Effector memory CD4-positive, alpha-beta T cell (primary cell): ENCODE results near the gene HDGFL1.

Experiments used
- DNase-seq, 3 donors: peaks; one replicate each; pipeline ENCODE4 v3.0.0-alpha.2; 2020
- H3K27ac ChIP-seq: 2 replicates; pipeline ENCODE4 v1.7.0; 2013; ENCODE audit warnings: mild to moderate bottlenecking, low read length, moderate library complexity; ENCODE audit not compliant: insufficient read depth, poor library complexity, severe bottlenecking
- H3K27me3 ChIP-seq: replicated peaks from 2 replicates; pipeline ENCODE4 v1.7.0; 2013; ENCODE audit warnings: mild to moderate bottlenecking, low read length; ENCODE audit not compliant: insufficient read depth, control insufficient read depth, poor library complexity, severe bottlenecking
- H3K36me3 ChIP-seq: 2 replicates; pipeline ENCODE4 v1.7.0; 2013; ENCODE audit warnings: mild to moderate bottlenecking, low read length, moderate library complexity; ENCODE audit not compliant: control insufficient read depth, insufficient read depth
- H3K4me1 ChIP-seq: 2 replicates; pipeline ENCODE4 v1.7.0; 2013; ENCODE audit warnings: low read length, mild to moderate bottlenecking; ENCODE audit not compliant: control insufficient read depth, insufficient read depth, poor library complexity, severe bottlenecking
- H3K4me3 ChIP-seq: 2 replicates; pipeline ENCODE4 v1.7.0; 2013; ENCODE audit warnings: low read length, low read depth, mild to moderate bottlenecking; ENCODE audit not compliant: insufficient read depth, poor library complexity, severe bottlenecking
- H3K9me3 ChIP-seq: 2 replicates; pipeline ENCODE4 v1.7.0; 2013; ENCODE audit warnings: mild to moderate bottlenecking, low read length, moderate library complexity; ENCODE audit not compliant: control insufficient read depth
- total RNA-seq, 3 donors: gene quantifications; one replicate each; lab custom pipeline; 2026; lab: John Stamatoyannopoulos, UW

HDGFL1 gene
- 0 reads per million in 3 donors for total RNA-seq

- no peak within 1 kb of the TSS for H3K4me3 ChIP-seq
- DNase-seq = no peak
- no peaks in the 10 kb centered on the region for H3K9me3 ChIP-seq
- H3K4me1 ChIP-seq = no peaks in the 10 kb centered on the region
- H3K27ac ChIP-seq = no peak within 1 kb of the TSS
- no peaks in the 10 kb centered on the region for H3K36me3 ChIP-seq
- H3K27me3 ChIP-seq = no peaks in the 10 kb centered on the region
Measured at GRCh38 chr6:22569281-22570184, at the start of gene HDGFL1. Gene HDGFL1, plus strand, starts transcription at chr6:22569566. Its CDS starts 10 bp downstream, at chr6:22569576.

DNA sequence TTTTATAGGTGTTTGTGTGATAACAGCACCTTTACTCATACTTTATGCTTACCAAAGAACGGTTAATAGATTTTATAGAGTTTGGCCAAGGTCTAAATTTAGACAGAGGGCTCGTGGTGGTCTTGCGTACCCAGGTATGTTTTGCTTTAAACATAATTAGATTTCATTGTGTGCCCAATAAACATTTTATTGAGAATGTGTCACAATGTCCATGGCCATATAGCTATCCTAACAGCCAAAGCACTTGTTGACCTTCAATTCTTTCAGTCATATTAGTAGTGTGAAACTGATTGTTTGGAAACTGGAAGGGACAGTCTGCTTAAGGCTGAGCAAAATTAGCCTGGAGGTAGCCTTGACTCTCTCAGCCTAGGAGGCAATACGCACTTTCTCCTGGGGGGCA, 48.3 kb upstream of the HDGFL1 start:
- no peaks in the 10 kb centered on the region for H3K4me1 ChIP-seq
- no peak for DNase-seq
- no peaks in the 10 kb centered on the region for H3K36me3 ChIP-seq
- no peak overlapping the region for H3K27ac ChIP-seq
- H3K4me3 ChIP-seq = no peak overlapping the region
- H3K9me3 ChIP-seq = no peaks in the 10 kb centered on the region
- no peaks in the 10 kb centered on the region for H3K27me3 ChIP-seq

DNA sequence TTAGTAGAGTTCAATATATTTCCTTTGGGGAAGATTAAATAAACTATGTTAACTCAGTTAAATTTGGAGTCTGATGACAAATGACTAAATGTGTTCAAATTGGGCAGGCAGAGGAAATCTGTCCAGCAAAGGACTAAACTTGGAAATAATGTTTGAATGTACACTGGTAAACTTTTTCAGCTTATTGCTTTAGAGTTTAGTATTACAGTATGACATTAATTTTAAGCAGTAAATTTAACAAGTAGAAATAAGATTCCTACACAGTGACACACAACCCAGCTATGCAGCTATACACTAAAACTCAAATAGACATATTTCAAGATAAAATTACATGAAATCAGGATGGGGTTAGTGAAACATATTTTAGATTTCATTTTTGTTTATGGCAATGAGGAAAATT, 42.6 kb upstream of the HDGFL1 start:
- Histone ChIP-seq H3K27me3 (no peaks in the 10 kb centered on the region), H3K36me3 (no peaks in the 10 kb centered on the region), H3K27ac (no peak overlapping the region), H3K9me3 (no peaks in the 10 kb centered on the region), H3K4me1 (no peaks in the 10 kb centered on the region), H3K4me3 (no peak overlapping the region)
- no peak for DNase-seq

DNA sequence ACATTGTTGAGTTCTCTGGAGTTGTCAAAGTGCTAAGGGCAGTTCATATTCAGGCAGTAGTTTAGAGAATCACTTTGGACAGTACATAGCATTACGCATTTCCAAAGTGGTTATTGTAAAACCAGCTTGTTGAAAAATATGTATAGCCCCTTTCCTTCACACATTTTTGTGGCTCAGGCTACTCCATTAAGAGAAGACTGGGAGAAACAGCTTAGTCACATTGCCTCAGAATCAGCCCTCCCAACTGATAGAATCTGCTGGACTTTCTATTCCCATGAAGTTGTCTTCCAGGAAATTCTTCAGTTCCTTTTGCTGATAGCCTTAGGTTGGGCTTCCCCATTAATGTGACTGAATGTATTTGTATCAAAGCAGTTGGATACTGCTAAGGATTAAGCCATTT, 39.5 kb upstream of the HDGFL1 start:
- DNase-seq = no peak
- no peaks in the 10 kb centered on the region for H3K27me3 ChIP-seq

GRCh38 chr6:22530506-22530905, 38.9 kb upstream of the HDGFL1 start:
- no peaks in the 10 kb centered on the region for H3K9me3 ChIP-seq
- no peaks in the 10 kb centered on the region for H3K27me3 ChIP-seq
- no peaks in the 10 kb centered on the region for H3K4me1 ChIP-seq
- H3K36me3 ChIP-seq = no peaks in the 10 kb centered on the region
- H3K4me3 ChIP-seq = no peak overlapping the region
- DNase-seq = no peak
- no peak overlapping the region for H3K27ac ChIP-seq

More for the DNA sequence above, 39.5 kb upstream of the HDGFL1 start:
- Histone ChIP-seq H3K27ac (no peak overlapping the region), H3K4me3 (no peak overlapping the region), H3K4me1 (no peaks in the 10 kb centered on the region), H3K36me3 (no peaks in the 10 kb centered on the region), H3K9me3 (no peaks in the 10 kb centered on the region)

DNA sequence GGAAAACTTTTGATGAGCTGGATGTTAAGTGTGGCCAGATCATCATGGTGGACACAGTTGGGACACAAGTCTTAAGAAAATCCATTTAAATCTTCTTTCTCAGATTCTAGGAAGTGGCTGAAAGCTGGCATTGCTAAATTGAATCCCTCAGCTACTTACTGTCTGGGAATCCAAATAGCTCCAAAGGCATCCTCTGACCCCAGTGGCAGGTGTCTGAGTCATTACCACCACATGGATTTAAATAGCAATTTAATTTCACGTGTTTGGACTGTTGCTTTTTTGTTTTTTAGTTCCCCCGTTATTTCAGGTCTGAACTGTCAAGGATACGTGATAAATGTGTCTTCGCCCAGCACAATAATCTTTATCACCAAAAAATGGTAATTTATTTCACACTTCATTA, 33.2 kb upstream of the HDGFL1 start:
- Histone ChIP-seq H3K4me3 (no peak overlapping the region), H3K27ac (no peak overlapping the region), H3K27me3 (no peaks in the 10 kb centered on the region), H3K9me3 (no peaks in the 10 kb centered on the region), H3K36me3 (no peaks in the 10 kb centered on the region), H3K4me1 (no peaks in the 10 kb centered on the region)
- DNase-seq = no peak

DNA sequence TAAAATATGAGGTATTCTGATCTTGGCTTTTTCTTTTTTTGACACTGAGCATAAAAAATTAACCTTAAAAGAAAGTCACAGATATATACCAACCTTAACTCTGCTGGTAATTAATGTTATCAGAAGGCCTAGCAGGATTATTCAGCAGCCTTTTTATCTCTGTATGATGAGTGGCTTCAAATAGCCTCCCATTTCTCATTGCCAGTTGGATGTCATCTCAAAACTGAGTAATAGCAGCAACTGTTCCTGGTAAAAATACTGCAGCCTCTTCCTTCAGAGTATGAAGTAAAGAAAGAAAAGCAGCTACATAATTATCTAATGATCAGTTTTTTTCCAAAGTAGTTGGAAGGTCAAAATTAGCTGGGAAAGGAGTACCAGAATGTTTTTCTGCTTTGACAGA, 24.9 kb upstream of the HDGFL1 start:
- no peaks in the 10 kb centered on the region for H3K4me1 ChIP-seq
- H3K27ac ChIP-seq = no peak overlapping the region
- H3K36me3 ChIP-seq = no peaks in the 10 kb centered on the region
- H3K9me3 ChIP-seq = no peaks in the 10 kb centered on the region
- no peaks in the 10 kb centered on the region for H3K27me3 ChIP-seq
- no peak for DNase-seq
- H3K4me3 ChIP-seq = no peak overlapping the region

DNA sequence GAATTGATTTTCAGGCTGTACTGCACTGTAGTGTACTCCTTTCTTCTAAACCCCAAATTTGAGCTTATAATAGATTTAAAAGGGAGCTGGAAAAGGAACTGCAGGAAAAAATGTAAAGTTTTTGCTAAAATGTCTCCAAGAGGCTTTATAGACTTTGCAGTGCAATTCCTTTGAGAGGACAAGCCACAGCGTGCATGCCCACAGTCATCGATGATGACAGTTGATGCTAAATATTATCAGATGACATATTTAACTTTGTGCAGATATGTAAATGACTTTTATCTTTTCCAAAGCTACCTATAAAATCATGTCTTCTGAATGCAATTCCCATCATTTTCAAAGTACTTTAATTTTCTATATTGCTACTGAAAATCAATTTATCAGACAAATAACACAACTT, 24.3 kb upstream of the HDGFL1 start:
- Histone ChIP-seq H3K4me3 (no peak overlapping the region), H3K36me3 (no peaks in the 10 kb centered on the region), H3K4me1 (no peaks in the 10 kb centered on the region), H3K27ac (no peak overlapping the region), H3K27me3 (no peaks in the 10 kb centered on the region), H3K9me3 (no peaks in the 10 kb centered on the region)
- no peak for DNase-seq

- no peaks in the 10 kb centered on the region for H3K36me3 ChIP-seq
- no peaks in the 10 kb centered on the region for H3K4me1 ChIP-seq
- DNase-seq = no peak
- H3K27ac ChIP-seq = no peak overlapping the region
- no peaks in the 10 kb centered on the region for H3K27me3 ChIP-seq
- no peak overlapping the region for H3K4me3 ChIP-seq
- H3K9me3 ChIP-seq = no peaks in the 10 kb centered on the region
Measured at GRCh38 chr6:22546236-22546635, 23.1 kb upstream of the HDGFL1 start.

DNA sequence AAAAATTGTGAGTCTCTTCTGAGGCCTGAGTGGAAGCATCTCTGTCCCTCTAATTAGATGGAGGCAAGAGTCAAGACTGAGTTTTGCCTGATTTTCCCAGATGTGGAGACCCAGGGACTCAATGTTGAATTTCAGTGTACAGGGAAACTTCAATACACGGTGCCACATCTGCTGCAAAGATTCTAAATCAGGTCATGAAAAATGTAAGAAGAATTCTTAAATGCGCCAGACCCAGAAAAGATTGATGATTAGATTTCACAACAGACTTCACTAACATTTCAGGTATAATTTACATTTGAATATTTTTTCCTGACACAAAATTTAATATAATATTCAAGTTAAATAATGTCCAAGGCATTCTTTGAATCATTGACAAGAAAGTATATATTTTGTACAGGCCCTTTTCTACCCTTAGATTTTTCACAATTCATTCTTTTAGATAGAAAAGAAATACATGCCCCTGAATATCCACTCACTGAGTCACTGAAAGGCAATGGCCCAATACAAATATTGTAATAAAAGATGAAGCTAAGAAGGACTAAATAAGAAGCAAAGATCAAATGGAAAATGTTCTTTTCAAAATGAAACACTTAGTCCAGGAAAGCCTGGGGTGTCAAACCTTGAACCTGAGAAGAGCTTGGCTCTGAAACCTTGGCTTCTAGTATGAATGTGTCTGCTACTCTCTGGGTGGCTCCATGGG, 18.2 kb upstream of the HDGFL1 start:
- Histone ChIP-seq H3K27ac (no peak overlapping the region), H3K4me3 (no peak overlapping the region), H3K36me3 (no peaks in the 10 kb centered on the region), H3K9me3 (no peaks in the 10 kb centered on the region), H3K27me3 (no peaks in the 10 kb centered on the region), H3K4me1 (no peaks in the 10 kb centered on the region)
- no peak for DNase-seq
